ENCODE measurements around the gene HHIPL1. TPM values are rescaled to one million over a fixed set of nuclear protein-coding genes. Genes with fewer than 3 reads are reported as not detected.
"Not testable (repeated sequence)": the region's sequence is repeated elsewhere in the genome, so short reads cannot be mapped to it uniquely, and the experiment has no call there.

HHIPL1 gene
- total RNA-seq, 2 experiments from 2014 or later: 0.05 TPM; not detected in 1

DNA sequence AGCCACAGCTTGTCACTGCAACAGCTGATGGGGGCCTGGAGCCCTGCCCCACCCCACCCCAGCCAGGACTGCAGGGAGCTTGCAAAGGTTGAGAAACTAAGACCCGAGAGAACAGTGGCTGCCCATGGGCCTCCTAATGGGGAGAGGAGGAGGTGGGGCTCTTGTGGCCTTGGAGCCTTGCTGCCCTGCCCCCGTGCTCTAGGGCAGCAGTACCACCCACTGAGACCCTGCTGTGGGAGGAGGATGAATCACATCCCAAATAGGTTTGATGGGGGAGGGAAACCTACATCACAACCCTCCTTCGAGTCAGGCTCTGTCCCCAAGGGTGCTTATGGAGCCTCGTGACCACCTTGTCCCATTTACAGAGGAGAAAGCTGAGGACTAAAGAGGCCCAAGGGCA lies 15.9 kb downstream of the HHIPL1 start:
- H3K27me3 Mint-ChIP-seq: peaks cover 50% of the 10 kb centered on the region
- no peaks in the 10 kb centered on the region for H3K9me3 Mint-ChIP-seq
- ChIA-PET CTCF (no interaction called here), POLR2A (no interaction called here)
- H3K4me1 Mint-ChIP-seq: no peaks in the 10 kb centered on the region
- no peaks in the 10 kb centered on the region for H3K36me3 Mint-ChIP-seq (ENCODE audit: low read depth)
- H3K4me3 Mint-ChIP-seq: no peak overlapping the region
- DNase-seq: no peak
- no peak overlapping the region for H3K27ac Mint-ChIP-seq

DNA sequence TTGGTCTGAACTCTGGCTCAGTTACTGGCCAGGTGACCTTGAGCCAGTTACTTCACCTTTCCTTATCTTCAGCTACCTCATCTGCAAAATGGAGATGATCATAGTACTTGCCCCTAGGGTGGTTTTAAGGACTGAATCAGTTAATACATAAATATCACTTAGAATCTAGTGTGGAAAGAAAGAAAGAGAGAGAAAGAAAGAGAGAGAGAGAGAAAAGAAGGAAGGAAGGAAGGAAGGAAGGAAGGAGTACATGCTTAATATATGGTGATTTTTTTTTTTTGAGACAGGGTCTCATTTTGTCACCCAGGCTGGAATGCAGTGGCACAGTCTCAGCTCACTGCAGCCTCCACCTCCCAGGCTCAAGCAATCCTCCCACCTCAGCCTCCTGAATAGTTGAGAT lies 16.3 kb downstream of the HHIPL1 start:
- H3K36me3 Mint-ChIP-seq (ENCODE audit: low read depth); H3K4me1 Mint-ChIP-seq; H3K9me3 Mint-ChIP-seq; H3K27ac Mint-ChIP-seq; H3K4me3 Mint-ChIP-seq; CTCF ChIA-PET; DNase-seq; POLR2A ChIA-PET: not testable (repeated sequence)
- H3K27me3 Mint-ChIP-seq: peaks cover 46% of the 10 kb centered on the region

DNA sequence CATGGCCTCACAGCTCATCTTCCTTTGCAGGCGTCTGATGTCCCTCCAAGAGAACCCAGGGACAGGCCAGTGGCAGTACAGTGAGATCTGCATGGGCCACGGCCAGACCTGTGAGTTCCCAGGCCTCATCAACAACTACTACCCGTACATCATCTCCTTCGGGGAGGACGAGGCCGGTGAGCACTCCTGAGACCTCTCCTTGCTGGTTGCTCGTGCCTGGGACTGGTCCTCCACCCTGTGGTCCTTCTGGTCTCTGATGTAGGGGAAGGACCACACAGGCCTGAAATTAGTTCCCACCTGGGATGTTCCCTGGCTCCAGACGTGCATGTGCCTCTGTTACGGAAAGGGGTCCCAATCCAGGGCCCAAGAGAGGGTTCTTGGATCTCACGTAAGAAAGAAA lies 17.9 kb downstream of the HHIPL1 start:
- Mint-ChIP-seq H3K4me1 (no peaks in the 10 kb centered on the region), H3K9me3 (no peaks in the 10 kb centered on the region), H3K36me3 (ENCODE audit: low read depth) (no peaks in the 10 kb centered on the region), H3K4me3 (no peak overlapping the region), H3K27me3 (peaks cover 41% of the 10 kb centered on the region), H3K27ac (no peak overlapping the region)
- ChIA-PET CTCF (no interaction called here), POLR2A (no interaction called here)
- no peak for DNase-seq

DNA sequence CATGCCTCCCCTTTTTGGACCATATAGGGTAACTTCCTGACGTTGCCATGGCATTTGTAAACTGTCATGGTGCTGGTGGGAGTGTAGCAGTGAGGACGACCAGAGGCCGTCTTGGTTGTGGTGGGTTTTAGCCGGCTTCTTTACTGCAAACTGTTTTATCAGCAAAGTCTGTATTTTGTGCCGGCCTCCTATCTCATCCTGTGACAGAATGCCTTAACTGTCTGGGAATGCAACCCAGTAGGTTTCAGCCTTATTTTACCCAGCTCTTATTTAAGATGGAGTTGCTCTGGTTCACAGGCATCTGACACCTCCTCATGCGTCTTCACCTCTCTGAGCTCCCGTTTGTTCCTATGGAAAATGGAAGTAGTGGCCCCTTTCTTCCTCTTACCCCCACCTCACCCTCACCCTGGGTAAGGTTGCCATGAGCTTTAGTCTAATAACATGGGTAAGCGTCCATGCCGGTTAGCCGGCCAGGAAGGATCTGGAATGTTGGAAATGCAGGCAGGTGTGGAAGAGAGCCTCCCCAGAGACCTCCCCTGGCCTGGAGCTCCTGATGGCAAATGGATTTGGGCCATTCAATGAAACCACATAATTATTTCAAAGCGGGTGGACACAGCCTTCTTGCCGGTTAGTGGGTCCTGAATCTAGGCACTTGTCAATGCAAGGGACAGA lies 18.6 kb downstream of the HHIPL1 start:
- Mint-ChIP-seq H3K27ac (no peak overlapping the region), H3K27me3 (peaks cover 34% of the 10 kb centered on the region), H3K4me1 (no peaks in the 10 kb centered on the region), H3K9me3 (no peaks in the 10 kb centered on the region), H3K36me3 (ENCODE audit: low read depth) (no peaks in the 10 kb centered on the region), H3K4me3 (no peak overlapping the region)
- ChIA-PET POLR2A (no interaction called here), CTCF (no interaction called here)
- no peak for DNase-seq

DNA sequence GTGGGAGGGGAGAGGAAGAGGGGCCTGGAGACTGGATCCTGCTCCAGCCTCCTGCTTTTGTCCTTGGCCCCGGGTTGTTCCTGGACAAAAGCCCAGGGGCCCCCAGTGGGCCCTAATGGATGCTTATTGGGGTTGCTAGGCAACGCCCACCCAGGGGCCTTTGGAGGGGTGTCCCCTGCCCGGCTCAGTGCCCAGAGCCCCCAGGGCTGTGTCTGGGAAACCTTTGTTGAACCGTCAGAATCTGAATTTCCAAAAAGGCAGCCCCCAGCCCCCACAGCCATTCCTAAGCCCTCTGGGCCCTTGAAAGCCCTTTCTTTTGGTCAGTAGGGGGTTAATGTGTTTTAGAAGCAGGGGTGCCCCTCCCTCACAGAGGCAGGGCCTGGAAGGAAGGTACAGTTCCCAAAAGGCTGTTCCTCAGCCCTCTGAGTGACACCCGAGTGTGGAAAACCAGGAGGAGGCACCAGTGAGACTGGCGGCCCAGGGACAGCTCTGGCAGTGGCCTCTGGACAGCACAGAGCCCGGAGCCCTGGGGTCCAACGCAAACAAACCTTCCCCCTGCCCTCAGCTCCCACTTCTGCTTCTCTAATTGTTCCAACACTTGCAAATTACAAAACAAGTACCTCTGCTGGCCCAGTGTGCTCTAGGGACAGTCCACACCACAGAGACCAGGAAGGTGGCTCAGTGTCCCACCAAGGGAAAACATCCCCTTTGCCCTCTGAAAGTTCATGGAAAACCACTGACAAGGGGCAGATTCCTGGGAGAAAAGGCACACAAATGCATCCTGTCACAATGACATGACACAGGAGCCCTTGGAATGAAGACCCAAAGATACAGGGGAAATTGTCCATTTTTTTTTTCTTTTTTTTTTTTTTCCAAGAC lies 19.4 kb downstream of the HHIPL1 start:
- H3K27ac Mint-ChIP-seq: no peak overlapping the region
- H3K9me3 Mint-ChIP-seq: no peaks in the 10 kb centered on the region
- POLR2A ChIA-PET: no interaction called here
- H3K27me3 Mint-ChIP-seq: peaks cover 28% of the 10 kb centered on the region
- no peak for DNase-seq
- no peaks in the 10 kb centered on the region for H3K36me3 Mint-ChIP-seq (ENCODE audit: low read depth)
- H3K4me1 Mint-ChIP-seq: no peaks in the 10 kb centered on the region
- H3K4me3 Mint-ChIP-seq: no peak overlapping the region
- CTCF ChIA-PET: no interaction called here

DNA sequence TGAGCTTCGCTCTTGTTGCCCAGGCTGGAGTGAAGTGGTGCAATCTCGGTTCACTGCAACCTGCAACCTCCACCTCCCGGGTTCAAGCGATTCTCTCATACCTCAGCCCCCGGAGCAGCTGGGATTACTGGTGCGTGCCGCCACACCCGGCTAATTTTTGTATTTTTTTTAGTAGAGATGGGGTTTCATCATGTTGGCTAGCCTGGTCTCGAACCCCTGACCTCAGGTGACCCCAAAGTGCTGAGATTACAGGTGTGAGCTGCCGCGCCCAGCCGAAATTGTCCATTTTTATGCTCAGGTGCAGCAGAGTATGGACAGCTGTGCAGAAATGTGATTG lies 20.0 kb downstream of the HHIPL1 start:
- H3K27me3 Mint-ChIP-seq: peaks cover 28% of the 10 kb centered on the region
- POLR2A ChIA-PET: no interaction called here
- CTCF ChIA-PET: no interaction called here
- DNase-seq: no peak
- H3K4me3 Mint-ChIP-seq: no peak overlapping the region
- H3K4me1 Mint-ChIP-seq: no peaks in the 10 kb centered on the region
- no peaks in the 10 kb centered on the region for H3K9me3 Mint-ChIP-seq
- no peak overlapping the region for H3K27ac Mint-ChIP-seq
- H3K36me3 Mint-ChIP-seq (ENCODE audit: low read depth): no peaks in the 10 kb centered on the region

DNA sequence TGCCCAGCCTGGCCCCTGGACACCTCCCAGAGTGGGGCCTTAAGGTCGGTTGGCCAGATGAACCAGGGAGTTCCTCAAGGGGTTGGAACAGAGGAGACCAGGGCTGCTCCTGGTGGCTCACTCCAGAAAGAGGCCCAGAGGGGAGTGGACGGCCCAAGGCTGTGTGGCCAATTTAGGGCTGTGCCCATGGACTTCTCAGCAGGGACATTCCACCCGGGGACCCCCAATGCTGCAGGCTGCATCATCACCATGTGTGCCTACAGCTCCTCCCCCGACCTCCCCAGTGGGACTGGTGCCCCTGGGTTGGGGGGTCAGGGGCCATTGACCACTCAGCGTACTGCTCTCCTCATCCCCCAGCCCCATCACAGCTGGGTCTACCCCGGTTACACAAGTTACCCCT lies 21.6 kb downstream of the HHIPL1 start:
- CTCF ChIA-PET: interaction anchor here (1.0 kb wide), 1 partner anchor 151 kb away, joined by 4 read pairs; no protein-coding TSS in a partner anchor
- no peak overlapping the region for H3K27ac Mint-ChIP-seq
- H3K9me3 Mint-ChIP-seq: no peaks in the 10 kb centered on the region
- no peaks in the 10 kb centered on the region for H3K4me1 Mint-ChIP-seq
- POLR2A ChIA-PET: no interaction called here
- H3K4me3 Mint-ChIP-seq: no peak overlapping the region
- no peak for DNase-seq
- peaks cover 13% of the 10 kb centered on the region for H3K27me3 Mint-ChIP-seq
- no peaks in the 10 kb centered on the region for H3K36me3 Mint-ChIP-seq (ENCODE audit: low read depth)

DNA sequence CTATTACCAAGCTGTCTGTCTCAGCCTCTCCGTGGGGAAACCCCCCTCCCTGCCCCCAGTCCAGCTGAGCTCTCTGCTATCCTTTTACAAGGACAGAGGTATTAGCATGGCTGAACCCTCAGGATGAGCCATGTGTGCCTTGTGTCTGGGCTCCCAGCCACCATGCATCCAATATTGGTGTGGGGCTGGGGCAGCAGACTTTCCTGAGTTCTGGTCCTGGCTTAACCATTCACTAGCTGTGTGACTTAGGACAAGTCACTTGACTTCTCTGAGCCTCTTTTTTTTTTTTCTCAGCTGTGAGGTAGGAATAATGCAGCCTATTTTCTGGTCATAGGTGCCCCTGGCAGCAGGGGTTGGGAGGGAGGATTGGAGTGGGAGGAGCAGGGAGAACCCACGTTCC lies 22.1 kb downstream of the HHIPL1 start:
- H3K27ac Mint-ChIP-seq: no peak overlapping the region
- no peaks in the 10 kb centered on the region for H3K9me3 Mint-ChIP-seq
- no peak for DNase-seq
- H3K36me3 Mint-ChIP-seq (ENCODE audit: low read depth): no peaks in the 10 kb centered on the region
- ChIA-PET POLR2A (no interaction called here), CTCF (interaction anchor here (0.6 to 1.0 kb wide), 2 partner anchors 151 to 220 kb away, joined by 3 to 4 read pairs; no protein-coding TSS in a partner anchor)
- H3K4me3 Mint-ChIP-seq: no peak overlapping the region
- peaks cover 9% of the 10 kb centered on the region for H3K27me3 Mint-ChIP-seq
- H3K4me1 Mint-ChIP-seq: no peaks in the 10 kb centered on the region

DNA sequence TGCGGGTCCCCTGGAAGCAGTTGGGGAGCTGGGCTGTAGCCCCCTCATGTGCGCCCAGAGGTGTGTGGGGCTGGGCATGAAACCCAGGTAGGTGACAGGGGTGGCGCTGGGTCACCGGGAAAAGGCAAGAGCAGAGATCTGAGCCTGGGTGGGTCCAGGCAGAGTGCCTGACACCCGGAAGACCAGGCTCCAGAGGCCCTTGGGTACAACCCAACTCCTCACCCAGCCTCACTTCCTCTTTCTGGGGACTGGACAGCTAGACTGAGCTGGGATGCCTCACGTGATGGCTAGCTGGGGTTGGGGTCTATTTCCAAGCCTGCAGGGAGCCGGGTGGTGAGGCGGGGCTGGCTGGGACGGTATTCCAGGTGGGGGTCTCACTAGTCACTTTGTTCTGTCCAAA lies 22.9 kb downstream of the HHIPL1 start:
- no peak for DNase-seq
- H3K9me3 Mint-ChIP-seq: no peaks in the 10 kb centered on the region
- H3K36me3 Mint-ChIP-seq (ENCODE audit: low read depth): no peaks in the 10 kb centered on the region
- ChIA-PET POLR2A (no interaction called here), CTCF (interaction anchor here (1.0 to 1.6 kb wide), 4 partner anchors 11 to 17 kb away, joined by 3 to 5 read pairs (median 4); no protein-coding TSS in a partner anchor)
- peaks cover 7% of the 10 kb centered on the region for H3K27me3 Mint-ChIP-seq
- peaks cover 5% of the 10 kb centered on the region for H3K4me1 Mint-ChIP-seq
- H3K4me3 Mint-ChIP-seq: no peak overlapping the region
- no peak overlapping the region for H3K27ac Mint-ChIP-seq

DNA sequence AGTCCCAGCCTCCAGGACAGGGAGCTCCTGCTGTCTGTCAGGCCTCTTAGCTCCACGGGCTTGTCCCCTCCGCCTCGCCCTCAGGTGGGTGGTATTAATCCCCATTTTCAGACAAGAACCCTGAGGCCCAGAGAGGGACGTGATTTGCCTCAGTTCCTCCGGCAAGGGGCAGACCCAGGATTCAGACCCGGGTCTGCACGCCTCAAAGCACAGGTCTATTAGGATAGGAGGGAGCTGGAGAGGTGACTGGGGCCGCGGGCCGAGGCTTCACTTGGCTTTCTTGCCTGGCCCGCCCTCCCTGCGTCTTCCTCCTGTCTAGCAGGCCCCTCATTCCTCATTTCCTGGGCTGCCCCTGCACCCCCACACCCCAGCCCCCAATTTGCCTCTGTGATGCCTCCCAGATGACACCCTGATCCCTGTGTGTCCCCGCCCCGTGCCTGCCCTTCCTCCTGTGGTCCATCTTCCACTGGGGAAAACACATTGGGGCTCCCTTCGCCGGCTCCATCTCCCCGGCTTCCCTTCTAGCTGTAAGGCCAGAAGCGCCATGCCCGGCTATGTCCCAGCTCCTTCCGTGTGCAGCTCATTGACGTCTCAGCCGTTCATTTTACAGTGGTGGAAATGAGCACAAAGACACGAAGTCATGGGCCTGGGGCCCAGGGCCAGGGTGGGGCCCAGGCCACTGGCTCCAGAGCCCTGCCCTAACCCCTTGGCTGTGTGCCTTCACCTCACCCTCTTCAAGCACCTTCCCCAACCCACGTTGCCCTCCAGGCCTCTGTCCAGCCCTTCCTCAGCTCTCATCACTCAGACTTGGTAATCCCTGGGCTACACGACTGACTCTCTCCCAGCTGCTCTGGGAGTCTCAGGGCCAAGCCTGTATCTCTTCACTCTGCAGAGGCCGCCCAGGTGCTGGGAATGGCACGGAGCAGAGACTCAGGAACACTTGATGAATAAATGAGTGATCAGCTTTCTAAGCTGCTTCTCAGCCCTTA lies 23.7 kb downstream of the HHIPL1 start:
- Mint-ChIP-seq H3K27ac (no peak overlapping the region), H3K4me3 (no peak overlapping the region), H3K4me1 (peaks cover 9% of the 10 kb centered on the region), H3K9me3 (no peaks in the 10 kb centered on the region), H3K27me3 (peaks cover 2% of the 10 kb centered on the region), H3K36me3 (ENCODE audit: low read depth) (no peaks in the 10 kb centered on the region)
- DNase-seq: no peak
- POLR2A ChIA-PET: no interaction called here
- CTCF ChIA-PET: interaction anchor here (1.0 to 1.6 kb wide), 4 partner anchors 12 to 18 kb away, joined by 3 to 5 read pairs (median 4); no protein-coding TSS in a partner anchor

DNA sequence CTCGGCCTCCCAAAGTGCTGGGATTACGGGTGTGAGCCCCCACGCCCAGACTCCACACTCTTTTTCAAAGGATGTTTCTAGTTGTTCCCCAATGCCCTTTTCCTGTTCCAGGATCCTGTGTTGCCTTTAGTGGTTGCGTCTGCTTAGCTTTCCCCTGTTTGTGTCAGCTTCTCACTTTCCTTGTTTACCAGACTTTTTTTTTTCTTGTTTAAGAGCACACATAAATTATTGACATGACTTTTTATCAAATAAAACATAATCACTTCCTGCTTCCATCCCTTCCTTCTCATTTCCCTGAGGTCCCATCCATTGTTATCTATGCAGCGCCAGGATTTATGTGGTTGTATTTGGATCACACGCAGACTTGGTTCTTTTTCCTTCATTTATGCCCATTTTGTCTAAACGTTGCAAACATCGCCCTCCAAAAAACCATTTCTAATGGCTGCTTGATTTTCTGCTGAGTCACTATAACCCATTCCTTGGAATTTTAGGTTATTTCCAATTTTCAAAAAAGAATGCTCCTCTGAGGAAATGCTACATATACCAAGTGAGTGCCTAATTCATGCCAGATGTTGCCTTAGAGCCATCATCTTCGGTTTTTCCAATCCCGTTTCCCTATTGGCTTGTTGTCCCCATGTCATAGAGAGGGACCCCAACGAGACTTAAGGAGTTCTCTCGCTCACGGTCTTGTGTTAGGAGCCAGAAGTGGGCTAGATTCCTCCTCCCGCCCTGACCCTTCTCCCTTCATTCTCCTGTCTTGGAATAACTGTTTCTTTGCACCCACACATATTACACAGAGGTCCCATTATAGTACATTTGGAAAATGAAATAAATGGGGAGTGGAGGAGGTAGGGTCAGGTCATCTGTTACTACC lies 25.7 kb downstream of the HHIPL1 start:
- no peak for DNase-seq
- Mint-ChIP-seq H3K4me3 (no peak overlapping the region), H3K9me3 (no peaks in the 10 kb centered on the region), H3K27ac (no peak overlapping the region), H3K27me3 (peaks cover under 1% of the 10 kb centered on the region), H3K4me1 (peaks cover 9% of the 10 kb centered on the region), H3K36me3 (ENCODE audit: low read depth) (no peaks in the 10 kb centered on the region)
- CTCF ChIA-PET: no interaction called here
- POLR2A ChIA-PET: no interaction called here
